Measurements from ENCODE around the gene ARHGAP25. TPM values are rescaled to one million over a fixed set of nuclear protein-coding genes. Genes with fewer than 3 reads are reported as not detected.

ARHGAP25 gene
- total and polyA plus RNA-seq, 2 of the 4 experiments (the other 2 are of a cell fraction), result 0.29 to 0.36 TPM

DNA sequence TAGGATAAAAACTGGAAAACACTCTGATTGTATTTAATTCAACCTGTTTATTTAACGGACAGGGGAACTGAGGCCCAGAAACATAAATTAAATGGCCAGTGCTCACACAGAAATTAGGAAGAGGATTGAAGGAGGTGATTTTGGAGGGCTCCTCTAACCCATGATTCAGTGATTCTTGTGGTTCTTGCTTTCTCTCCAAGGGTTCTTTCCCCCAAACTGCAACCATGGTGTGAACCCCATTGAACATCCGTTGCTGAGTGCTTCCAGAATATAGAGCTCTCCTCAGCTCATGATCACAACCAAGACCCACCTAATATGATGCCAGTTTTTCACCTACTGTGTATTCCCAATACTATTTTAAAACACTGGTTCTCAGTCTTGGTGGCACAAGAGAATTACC, 95.1 kb downstream of the ARHGAP25 start (continued):
- TF ChIP-seq BHLHE40 (IDR thresholded peaks at IDR 0.05; ENCODE audit: low read depth, low read length) (no peak), MXI1 (IDR thresholded peaks at IDR 0.05; ENCODE audit: borderline replicate concordance, low read depth, low read length) (no peak), FOS (IDR thresholded peaks at IDR 0.05; ENCODE audit: low read depth, low read length) (no peak), ELK1 (IDR thresholded peaks at IDR 0.05; ENCODE audit: borderline replicate concordance, low read depth, low read length) (no peak)

GRCh38 chr2:68831686-68832232, 97.1 kb downstream of the ARHGAP25 start:
- DNase-seq, result peak; percentile 83
- no peaks in the 10 kb centered on the region for H3K36me3 ChIP-seq (ENCODE audit: control insufficient read depth, insufficient read depth, low read length)
- intact Hi-C loops (cut with micrococcal nuclease), result no loop called here
- POLR2A ChIA-PET (ENCODE audit: unreplicated experiment), result no interaction called here
- peak overlapping the region; percentile 88; the same call in 1 of the 2 replicates for H3K18ac ChIP-seq (ENCODE audit: low read depth, low read length)
- H3K9ac ChIP-seq (ENCODE audit: low read depth, low read length), result no peak overlapping the region
- H3K27ac ChIP-seq (ENCODE audit: insufficient read depth, low read length), result peak overlapping the region; percentile 30
- BruUV-seq (replicated peaks), result no TSS peak
- no peak overlapping the region for H3K23ac ChIP-seq (ENCODE audit: low read depth, low read length)
- 100% methylated on average over 1 of the region's 3 CpGs; no CpG with 5 or more reads in 1 of the 2 experiments for WGBS, 2 experiments (ENCODE audit: extremely low coverage in 2 of 2, insufficient read length in 1 of 2)
- peak overlapping the region; percentile 37 for H4K91ac ChIP-seq (ENCODE audit: insufficient read depth, low read depth, low read length)
- H2AK9ac ChIP-seq (replicated peaks; ENCODE audit: low read depth, low read length, poor library complexity), result peak overlapping the region; percentile 70
- H2BK15ac ChIP-seq (ENCODE audit: low read depth, low read length), result peak overlapping the region; percentile 75; the same call in 2 of the 3 replicates
- peak overlapping the region; percentile 91 for H2AK5ac ChIP-seq (ENCODE audit: low read depth, low read length)
- peak overlapping the region; percentile 80 for H2BK120ac ChIP-seq (ENCODE audit: low read depth, low read length)
- peak overlapping the region; percentile 51; the same call in 1 of the 2 replicates for H4K5ac ChIP-seq (ENCODE audit: low read depth, low read length)
- H2BK20ac ChIP-seq (ENCODE audit: low read depth, low read length), result peak overlapping the region; percentile 90; the same call in 1 of the 2 replicates
- H3K14ac ChIP-seq (replicated peaks; ENCODE audit: low read depth, low read length), result peak overlapping the region; percentile 62; the same call in 1 of the 2 replicates
- CTCF ChIA-PET, result interaction anchor here (0.6 kb wide), 1 partner anchor 366 kb away, joined by 3 read pairs; no protein-coding TSS in a partner anchor
- dilution Hi-C loops (cut with HindIII; ENCODE audit: low sequenced_read_pairs, unreplicated experiment), result no loop called here
- peak; percentile 56 for ATAC-seq (ENCODE audit: low read depth)
- H2BK5ac ChIP-seq (ENCODE audit: low read depth, low read length, poor library complexity, severe bottlenecking), result peak overlapping the region; percentile 78
- no peaks in the 10 kb centered on the region for H3K27me3 ChIP-seq (ENCODE audit: control insufficient read depth, insufficient read depth, low read length)
- H3K79me1 ChIP-seq (ENCODE audit: low read depth in 1 of 2, low read length in 2 of 2), result peaks cover 0 to 6% of the 10 kb centered on the region in 2 experiments; a peak in 1 of 4 replicates
- no peak overlapping the region for H3K4me3 ChIP-seq (ENCODE audit: insufficient read depth, low read depth, low read length)
- H3K4me1 ChIP-seq (ENCODE audit: control insufficient read depth, insufficient read depth, low read length), result peaks cover 34% of the 10 kb centered on the region
- H3K56ac ChIP-seq (ENCODE audit: extremely low read depth, insufficient read depth, low read length), result peak overlapping the region; percentile 13; the same call in 1 of the 2 replicates
- H2AFZ ChIP-seq (replicated peaks; ENCODE audit: low read length, poor library complexity), result peak overlapping the region; percentile 87
- H3K4me2 ChIP-seq (ENCODE audit: low read depth, low read length), result no peak overlapping the region
- peak overlapping the region; percentile 20 to 85; a peak in 3 of 4 replicates for H4K8ac ChIP-seq (ENCODE audit: low read depth in 2 of 2, low read length in 2 of 2)
- peaks cover 31% of the 10 kb centered on the region for H3K9me1 ChIP-seq (ENCODE audit: insufficient read depth, low read length)
- no peaks in the 10 kb centered on the region for H3K9me3 ChIP-seq (ENCODE audit: control insufficient read depth, insufficient read depth, low read length)
- H4K20me1 ChIP-seq (ENCODE audit: insufficient read depth, low read length), result no peaks in the 10 kb centered on the region
- H3K4ac ChIP-seq (ENCODE audit: low read depth, low read length), result peak overlapping the region; percentile 80
- TF ChIP-seq MAFK (IDR thresholded peaks at IDR 0.05; ENCODE audit: low read depth, low read length), result peak; percentile 71
- TF ChIP-seq, protein P1, sequence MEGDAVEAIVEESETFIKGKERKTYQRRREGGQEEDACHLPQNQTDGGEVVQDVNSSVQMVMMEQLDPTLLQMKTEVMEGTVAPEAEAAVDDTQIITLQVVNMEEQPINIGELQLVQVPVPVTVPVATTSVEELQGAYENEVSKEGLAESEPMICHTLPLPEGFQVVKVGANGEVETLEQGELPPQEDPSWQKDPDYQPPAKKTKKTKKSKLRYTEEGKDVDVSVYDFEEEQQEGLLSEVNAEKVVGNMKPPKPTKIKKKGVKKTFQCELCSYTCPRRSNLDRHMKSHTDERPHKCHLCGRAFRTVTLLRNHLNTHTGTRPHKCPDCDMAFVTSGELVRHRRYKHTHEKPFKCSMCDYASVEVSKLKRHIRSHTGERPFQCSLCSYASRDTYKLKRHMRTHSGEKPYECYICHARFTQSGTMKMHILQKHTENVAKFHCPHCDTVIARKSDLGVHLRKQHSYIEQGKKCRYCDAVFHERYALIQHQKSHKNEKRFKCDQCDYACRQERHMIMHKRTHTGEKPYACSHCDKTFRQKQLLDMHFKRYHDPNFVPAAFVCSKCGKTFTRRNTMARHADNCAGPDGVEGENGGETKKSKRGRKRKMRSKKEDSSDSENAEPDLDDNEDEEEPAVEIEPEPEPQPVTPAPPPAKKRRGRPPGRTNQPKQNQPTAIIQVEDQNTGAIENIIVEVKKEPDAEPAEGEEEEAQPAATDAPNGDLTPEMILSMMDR (conservative IDR thresholded peaks at IDR 0.05; ENCODE audit: low read depth, low read length), result no peak
- in situ Hi-C loops (cut with MboI; ENCODE audit: low sequenced_read_pairs), result no loop called here
